ENCODE results near the gene PHACTR1.
"Not testable (repeated sequence)": the region's sequence is repeated elsewhere in the genome, so short reads cannot be mapped to it uniquely, and the experiment has no call there.

The PHACTR1 gene

DNA sequence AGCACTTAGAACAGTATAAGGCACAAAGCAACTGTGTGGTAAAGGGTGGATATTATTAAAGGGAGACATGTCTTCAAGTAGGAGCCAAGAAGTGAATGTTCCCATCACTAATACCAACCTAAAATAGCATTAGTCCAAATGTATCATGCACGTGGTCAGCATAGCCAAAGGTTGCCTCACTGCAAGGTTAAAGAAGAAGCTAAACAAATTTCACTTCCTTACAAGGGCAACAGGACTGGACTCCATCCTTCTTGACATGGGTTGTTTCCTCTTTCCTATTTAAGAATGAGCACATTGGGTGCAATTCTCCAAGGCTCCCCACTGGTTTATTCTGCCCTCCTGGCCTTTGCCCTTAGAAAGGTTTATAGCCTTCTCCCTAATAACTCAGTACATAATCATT, 186.7 kb downstream of the PHACTR1 start:
- no peak for DNase-seq (ENCODE audit: low spot score)

DNA sequence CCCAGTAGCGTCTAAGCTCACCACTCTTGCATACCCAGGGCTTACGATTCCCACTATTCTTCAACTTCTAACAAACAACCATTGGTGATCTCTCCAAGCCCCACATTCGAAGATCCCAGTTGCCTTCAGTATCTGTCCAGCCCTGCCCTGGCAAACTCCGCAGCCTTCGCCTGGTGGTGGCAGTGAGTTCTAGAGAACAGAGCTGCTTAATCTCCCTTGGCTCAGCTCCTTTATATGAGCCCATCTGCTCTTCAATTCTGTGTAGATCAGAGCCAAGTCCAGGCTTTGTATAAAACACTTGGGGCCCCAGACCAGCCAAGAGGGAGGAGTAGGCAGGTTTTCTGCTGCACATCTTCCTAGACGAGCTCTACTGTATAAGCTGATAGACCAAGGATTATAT, 193.3 kb downstream of the PHACTR1 start:
- no peak for DNase-seq (ENCODE audit: low spot score)

DNA sequence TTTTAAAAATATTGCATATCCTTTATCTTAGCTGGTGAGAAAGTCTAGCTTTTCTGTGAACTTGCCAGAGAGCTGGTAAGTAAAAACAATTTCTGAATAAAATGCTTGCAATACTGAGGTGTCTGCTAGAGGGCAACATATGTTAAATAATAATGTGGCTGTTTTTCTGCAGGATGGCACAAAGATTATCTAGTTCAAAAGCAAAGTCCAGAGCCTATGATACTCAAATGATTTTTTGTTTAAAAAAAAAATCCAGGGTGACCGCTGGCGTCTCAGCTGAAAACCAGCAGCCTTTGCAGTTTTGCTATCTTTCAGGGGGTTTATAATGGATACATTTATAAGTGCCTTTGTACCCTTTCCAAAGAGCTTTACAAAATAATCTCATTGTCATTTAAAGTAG, 194.9 kb downstream of the PHACTR1 start:
- DNase-seq (ENCODE audit: low spot score): no peak

DNA sequence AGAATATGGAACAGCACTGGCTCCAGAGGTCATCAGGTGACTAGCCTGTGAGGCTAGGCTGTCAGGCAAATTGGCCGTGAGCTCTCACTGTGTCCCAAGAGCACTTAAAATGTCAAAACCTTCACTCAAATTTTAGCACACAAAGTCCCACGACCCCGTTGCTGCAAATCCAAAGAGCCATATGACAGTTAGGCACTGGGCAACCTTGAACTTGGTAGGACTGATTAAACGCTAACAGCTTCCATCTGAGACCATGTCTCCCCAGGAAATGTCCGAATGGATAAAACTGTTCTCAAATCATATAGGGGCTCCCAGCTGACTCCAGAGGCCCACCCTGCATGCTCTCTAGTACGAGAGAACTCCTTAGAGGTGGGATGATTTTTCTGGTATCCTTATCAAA, 196.6 kb downstream of the PHACTR1 start:
- DNase-seq (ENCODE audit: low spot score): no peak

DNA sequence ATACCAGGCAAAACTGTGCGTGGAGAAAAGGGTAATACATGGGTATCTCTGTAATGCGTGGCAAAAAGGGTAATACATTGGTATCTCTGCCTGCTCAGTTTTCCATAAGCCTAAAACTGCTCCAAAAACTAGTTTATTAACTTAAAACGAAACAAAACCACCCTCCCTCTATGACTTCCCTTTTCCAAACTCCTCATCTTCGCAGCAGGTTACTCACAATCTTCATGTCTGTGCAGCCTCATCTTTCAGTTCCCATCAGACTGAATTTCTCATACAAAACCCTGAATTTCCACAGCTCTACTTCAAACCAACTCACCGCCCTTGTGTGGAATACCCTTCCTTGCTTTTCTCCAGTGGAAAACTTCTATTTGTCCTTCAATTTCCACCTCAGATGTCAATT, 199.4 kb downstream of the PHACTR1 start:
- DNase-seq (ENCODE audit: low spot score): no peak

DNA sequence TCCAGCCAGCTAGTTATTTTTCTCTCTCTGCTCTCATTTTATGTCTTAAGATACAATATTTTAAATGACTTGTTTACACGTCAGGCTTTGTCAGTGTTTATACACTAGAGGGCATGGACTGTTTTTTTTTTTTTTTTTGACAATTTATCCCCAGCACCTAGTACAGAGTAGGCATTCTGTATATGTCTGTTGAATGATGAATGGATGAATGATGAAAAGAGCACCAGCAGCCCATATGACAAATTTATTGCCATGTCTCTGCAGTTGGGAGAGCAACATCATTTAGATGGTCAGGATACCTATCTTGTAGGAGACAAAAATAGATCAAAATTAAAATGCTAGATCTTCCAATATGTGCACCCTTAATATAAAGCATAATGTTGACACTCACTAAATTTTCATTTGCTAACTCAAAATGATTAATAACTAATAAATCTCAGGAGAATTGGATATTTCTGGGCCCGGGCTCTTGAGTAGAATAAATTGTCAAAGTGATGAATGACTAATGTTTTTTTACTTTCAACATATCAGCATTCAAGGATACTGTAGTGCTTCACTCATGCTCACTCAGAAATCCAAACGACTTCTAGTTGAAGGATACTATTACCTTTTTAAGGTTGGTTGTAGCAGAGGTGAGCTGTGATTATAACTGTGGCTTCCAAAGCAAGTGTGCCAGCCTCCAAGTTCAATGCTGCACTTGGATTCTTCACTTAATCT, 200.0 kb downstream of the PHACTR1 start:
- no peak for DNase-seq (ENCODE audit: low spot score)

DNA sequence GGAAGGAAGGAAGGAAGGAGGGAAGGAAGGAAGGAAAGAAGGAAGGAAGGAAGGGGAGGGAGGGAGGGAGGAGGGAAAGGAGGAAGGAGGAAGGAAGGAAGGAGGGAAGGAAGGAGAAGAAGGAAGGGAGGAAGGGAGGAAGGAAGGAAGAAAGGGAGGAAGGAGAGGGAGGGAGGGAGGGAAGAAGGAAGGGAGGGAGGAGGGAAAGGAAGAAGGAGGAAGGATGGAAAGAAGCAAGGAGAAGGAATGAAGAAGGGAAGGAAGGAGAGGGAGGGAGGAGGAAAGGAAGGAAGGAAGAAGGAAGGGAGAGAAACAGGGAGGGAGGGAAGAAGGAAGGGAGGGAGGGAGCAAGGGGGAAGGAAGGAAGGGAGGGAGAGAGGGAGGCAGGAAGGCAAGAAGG, 204.9 kb downstream of the PHACTR1 start:
- DNase-seq (ENCODE audit: low spot score): no peak

DNA sequence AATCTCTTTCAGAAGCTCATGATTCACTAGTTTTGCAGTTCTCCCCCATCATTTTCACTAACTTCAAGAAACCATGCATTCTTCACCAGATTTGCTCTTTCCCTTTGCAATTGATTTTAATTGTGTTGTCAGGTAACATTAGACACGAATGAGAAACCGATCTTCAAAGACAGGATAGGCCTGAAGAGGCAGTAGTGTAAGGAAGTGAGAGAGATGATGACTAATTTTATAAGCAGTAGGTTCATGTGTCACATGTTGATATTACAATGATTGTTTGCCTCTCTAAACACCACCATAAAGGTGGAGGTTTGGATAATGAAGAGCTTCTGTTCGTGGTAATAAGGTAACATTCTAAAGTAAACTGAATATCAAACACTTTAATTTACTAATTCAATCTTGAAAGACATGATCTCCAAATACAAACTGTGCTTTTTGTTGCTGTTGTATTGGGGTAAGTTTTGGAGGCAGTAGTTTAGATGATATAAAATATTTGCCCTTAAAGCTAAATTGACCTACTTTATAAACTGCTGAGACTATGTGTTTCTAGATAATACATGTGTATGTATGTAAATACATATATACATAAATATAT, 207.2 kb downstream of the PHACTR1 start:
- DNase-seq (ENCODE audit: low spot score): no peak

DNA sequence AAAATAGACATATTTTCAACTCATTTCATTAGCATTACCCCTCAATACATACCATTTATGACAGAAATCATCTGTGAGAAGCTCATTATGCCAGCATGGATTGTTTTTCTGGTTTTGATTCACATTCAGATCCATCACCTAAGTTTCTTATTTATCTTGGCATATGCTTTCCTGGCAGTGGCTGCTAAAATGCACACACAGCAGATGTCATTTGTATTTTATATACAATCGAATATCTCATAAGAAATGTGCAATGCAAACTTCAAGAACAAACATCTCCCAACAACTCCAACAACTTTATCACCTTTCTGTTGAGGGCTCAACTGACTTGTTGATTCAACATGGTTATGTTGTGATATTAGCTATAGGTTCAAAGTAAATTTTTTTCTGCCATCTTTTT, 208.3 kb downstream of the PHACTR1 start:
- no peak for DNase-seq (ENCODE audit: low spot score)

DNA sequence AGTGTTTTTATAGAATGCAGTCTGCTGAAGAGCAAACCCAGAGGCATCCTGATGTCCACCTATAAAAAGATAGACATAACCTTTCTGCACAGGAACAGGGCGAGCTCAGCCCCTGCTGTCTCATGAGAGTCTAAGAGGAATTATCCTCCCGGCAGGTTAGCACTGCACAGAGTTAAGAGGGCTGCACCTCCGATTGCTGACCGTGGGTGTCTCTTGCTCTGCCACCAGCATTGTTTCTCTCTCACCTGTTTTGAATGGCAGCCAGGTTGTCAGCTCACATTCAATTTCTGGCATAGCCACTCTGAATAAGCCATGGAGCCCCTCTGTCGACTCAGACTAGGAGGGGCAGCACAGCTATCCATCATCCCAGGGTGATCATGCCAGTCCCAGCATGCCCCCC, 211.2 kb downstream of the PHACTR1 start:
- DNase-seq (ENCODE audit: low spot score): no peak

DNA sequence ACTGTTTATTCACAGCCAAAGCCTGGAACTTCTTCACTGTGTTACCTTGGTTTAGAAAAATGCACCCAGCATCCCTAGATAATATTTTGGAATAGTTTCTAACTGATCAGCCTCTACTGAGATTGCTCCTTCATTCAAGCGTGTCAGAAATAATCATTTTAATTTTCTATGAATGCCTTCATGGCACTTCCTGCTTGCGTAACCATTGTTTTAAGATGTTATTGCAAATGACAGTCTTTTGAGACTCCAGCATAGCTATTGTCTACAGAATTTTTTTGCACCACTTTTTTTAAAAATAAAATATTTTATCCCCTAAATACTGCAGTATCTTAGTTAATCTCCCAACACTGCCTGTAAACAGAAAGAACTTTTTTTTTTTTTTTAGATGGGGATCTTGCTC, 213.1 kb downstream of the PHACTR1 start:
- no peak for DNase-seq (ENCODE audit: low spot score)

DNA sequence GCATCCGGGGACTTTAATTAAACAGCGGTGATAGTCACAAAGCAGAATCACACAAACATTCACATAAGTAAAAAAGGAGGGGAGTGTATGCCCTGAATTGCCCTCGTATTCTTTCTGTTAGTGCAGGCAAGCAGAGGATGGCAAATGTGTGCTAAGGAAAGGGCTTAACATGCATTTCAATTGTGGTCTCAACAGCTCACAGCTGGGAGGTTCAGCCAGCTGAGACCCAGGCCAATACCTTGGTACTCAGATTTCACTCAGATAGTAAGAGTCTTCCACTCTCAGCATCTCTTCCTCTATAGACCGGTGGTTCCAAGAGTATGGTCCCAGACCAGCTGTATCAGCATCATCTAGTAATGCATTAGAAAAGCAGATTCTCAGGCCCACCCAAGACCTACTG, 215.1 kb downstream of the PHACTR1 start:
- DNase-seq (ENCODE audit: low spot score): no peak

DNA sequence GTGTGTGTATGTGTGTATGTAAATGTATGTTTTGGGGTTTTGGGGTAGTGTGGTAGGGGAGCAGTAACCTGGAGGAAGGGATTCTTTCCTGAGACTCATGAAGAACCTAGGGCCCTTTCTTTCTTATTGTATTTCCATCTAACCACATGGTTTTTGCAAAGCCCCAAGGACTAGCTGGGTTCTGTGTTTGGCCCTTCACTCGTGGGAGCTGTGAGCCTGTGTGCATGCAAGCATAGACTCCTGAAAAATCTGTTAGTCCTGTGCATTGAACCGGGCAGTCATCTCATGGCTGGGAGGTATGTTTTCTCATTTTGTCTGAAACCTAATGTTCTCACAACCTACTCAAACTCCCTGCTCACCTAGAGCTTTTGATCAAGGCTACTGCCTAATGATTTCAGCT, 219.1 kb downstream of the PHACTR1 start:
- no peak for DNase-seq (ENCODE audit: low spot score)

DNA sequence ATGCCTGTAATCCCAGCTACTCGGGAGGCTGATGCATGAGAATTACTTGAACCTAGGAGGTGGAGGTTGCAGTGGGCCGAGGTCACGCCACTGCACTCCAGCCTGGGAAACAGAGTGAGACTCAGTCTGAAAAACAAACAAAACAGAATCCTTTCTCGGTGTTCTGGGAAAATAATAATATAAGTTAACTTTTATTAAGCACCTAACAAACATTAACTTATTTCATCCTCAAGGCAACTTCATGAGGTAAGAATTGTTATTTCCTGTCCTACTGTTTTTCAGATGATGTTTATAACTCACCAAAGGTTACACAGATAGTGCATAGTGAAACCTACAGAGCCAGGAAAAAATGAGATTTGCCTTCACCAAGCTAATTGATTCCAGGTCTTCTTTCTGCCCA, 221.4 kb downstream of the PHACTR1 start:
- no peak for DNase-seq (ENCODE audit: low spot score)

DNA sequence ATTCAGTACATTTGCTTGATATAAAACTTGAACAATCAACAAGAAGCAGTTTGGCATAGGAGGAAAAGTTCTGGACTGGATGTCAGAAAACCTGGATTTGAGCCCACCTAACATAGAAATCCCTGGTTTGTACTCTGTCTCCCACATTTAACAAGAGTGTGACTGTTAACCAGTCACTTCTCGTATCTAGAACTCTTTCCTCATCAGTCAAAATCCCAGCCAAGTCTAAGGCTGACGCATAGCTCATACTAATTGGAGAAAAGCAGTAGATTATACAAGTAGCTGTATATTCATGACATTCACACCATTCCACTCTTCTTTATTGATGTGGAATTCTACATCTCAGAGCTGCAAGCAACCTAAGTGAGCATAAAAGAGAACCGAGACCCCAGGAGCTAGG, 222.7 kb downstream of the PHACTR1 start:
- no peak for DNase-seq (ENCODE audit: low spot score)

DNA sequence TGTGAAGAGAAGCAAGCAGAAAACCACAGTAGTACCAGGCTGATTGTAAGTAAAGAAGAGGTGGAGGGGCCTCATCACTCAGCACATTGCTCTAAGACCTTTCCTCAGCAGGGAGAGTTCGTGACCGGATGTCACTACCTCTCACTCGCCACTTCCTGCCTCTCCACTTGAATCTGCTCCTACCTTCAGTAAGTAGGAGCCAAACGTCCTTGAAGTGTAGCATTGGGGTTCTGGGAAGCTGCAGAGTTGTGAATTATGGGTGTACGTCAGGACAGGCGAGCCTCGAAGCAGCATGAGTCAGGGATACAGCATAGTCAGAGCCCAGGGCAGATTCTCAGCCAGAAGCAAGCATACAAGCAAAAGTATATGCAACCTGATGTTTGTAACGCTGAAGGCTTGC, 224.9 kb downstream of the PHACTR1 start:
- no peak for DNase-seq (ENCODE audit: low spot score)

DNA sequence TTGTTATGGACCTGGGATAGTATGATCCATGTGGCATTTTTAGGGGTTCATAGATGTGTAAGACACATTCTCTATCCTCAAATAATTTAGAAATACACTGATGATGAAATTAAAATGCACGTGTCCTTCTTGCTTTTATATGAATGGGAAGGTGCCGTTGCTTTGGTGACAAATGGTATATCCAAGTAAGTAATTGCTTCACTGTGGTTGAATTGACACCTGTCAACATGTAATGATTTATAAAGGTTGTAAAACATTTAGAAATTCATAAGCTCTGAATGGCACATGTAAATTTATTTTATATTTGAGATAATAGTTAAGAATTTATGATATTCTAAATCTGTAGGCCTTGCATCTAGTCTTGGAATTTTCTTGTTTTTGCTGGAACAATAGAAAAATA, 227.0 kb downstream of the PHACTR1 start:
- no peak for DNase-seq (ENCODE audit: low spot score)

DNA sequence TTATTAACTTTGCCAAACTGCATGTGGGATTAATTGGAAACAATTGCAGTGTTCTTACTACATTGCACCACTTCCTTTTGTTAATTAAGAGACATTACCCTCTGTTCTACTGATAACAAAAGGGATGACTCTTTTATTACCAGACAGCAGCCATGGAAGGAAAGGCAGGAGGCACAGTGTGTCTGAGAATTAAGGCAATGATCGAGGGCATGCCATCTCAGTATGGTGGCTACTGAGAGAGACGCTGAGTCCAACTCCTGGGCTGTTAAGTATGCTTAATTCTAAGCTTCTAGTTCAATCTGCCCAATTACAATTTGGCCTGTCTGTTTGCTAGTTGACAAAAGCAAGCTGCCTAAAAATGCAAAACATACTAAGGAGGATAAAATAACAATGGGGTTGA, 227.4 kb downstream of the PHACTR1 start:
- DNase-seq (ENCODE audit: low spot score): no peak

DNA sequence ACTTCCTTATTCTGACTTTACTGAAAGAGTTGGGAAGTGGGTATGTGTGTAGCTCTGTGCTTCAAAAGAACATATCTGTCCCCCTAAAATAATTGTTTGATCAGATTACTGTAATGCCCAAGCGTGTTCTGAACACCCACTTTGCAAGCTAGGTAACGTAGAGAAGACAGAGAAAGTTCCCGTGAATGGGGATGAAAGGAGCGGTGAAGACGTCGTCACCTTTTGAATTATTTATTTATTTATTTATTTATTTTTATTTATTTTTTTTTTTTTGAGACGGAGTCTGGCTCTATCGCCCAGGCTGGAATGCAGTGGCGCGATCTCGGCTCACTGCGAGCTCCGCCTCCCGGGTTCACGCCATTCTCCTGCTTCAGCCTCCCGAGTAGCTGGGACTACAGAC, 228.0 kb downstream of the PHACTR1 start:
- DNase-seq (ENCODE audit: low spot score): not testable (repeated sequence)

DNA sequence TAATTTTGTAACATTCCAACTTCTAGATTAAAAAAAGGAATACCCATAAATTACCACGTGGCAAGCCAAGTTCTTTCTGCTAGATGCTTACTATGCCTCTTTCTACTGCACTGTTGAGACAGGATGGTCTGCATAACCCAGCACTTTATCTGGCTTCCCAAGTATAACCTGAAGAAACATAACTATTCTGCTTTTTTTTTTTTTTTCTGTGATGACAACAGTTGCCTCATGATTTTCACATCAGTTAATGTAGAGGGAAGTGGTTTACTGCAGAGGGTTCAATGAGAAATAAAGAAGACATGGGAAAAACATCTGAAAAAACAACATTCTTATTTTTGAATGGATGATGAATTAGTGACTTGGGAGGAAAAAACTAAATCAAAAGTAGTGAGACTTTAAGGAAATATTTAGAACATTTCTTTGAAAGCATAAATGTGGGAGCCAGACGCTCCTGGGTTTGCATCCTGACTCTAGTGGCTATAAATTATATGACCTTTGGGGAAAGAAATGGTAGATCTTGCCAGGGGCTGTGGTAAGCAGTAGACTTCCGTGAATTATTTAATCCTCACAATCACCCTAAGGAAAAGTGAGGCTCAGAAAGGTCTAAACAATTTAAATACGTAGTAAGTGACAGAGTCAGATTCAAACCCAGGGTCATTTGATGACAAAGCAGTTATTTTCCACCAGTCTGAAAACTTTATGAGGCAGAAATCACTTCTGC, 230.7 kb downstream of the PHACTR1 start:
- DNase-seq (ENCODE audit: low spot score): no peak

DNA sequence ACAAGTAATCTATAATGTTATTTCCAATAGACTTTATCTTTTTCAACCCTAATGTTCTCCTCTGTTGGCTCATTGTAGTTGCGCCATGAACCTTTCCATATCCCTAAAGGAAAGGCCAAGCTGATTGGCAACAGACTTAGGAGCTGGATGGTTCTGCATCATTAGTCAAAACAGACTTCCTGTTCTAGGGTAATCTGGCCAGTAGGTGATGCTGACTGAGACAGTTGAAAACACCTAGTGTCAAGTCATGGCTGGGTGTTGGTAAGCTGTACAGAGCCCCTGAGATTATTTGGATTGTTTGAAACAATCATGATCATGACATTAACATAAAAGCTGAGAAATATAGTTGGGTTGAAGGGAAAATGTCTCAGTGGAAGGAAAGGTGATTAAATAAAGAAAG, 231.4 kb downstream of the PHACTR1 start:
- DNase-seq (ENCODE audit: low spot score): no peak

DNA sequence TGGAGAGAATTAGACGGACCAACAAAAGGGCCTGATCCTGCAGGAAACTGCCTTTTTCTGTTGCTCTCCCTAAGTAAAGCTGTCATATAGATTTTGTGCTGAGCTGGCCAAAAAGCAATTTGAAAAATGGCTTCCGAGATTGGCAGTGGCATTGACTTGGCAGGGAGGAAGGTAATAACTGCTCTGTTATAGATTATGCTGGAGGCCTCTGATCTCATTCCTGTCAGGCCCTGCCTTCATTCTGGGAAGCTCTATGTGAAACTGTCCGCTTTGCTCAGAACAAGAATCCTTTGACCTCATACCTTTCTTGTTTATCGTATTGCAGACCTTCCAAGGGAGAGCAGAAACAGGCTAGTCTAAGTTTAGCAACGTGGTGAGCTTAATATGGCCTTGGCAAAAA, 234.4 kb downstream of the PHACTR1 start:
- no peak for DNase-seq (ENCODE audit: low spot score)

DNA sequence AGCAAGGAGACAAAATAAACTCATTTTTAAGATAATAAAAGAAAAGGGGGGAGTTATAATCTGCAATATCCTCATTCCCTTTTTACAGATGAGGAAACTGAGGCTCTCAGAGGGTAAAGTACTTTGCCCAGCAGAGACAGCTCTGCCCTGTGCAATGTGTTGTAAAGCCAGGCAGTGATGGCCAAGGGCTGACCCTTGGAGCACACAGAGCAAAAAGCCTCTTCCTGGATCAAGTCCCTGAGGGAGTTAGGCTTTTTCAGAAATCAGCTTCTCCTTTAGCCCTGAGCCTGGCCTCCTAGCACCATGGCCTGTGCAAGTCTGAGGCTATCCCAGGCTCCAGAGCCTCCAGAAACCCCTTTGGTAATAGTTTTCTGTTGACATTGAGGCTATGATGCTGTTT, 234.8 kb downstream of the PHACTR1 start:
- no peak for DNase-seq (ENCODE audit: low spot score)

DNA sequence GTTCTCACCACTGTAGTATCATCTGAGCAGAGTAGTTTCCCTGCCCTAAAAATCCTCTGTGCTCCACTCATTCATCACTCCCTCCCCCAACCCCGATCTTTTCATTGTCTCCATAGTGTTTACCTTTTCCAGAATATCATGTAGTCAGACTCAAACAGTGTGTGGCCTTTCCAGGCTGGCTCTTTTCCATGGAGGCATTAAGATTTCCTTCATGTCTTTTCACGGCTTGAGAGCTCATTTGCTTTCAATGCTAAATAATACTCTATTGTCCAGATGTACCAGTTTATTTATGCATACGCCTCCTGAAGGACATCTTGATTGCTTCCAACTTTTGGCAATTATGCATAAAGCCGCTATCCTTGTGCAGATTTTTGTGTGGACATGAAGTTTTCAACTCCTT, 235.8 kb downstream of the PHACTR1 start:
- no peak for DNase-seq (ENCODE audit: low spot score)
